Neural crest cell (in vitro differentiated cells): ENCODE results near the gene DDX43. TPM values are rescaled to one million over a fixed set of nuclear protein-coding genes. Genes with fewer than 3 reads are reported as not detected.

Experiments
- DNase-seq: peaks from one replicate; pipeline ENCODE4 v3.0.0; 2021; ENCODE audit warnings: low read depth, mixed read lengths, low spot score
- H3K27ac Mint-ChIP-seq: one replicate; pipeline ENCODE4 v1.8.0; 2021; ENCODE audit warnings: mild to moderate bottlenecking, mixed read lengths; ENCODE audit not compliant: unreplicated experiment
- H3K27me3 Mint-ChIP-seq: 2 replicates; pipeline ENCODE4 v1.8.0; 2021; ENCODE audit warnings: low read depth, mild to moderate bottlenecking, mixed read lengths
- H3K36me3 Mint-ChIP-seq: 2 replicates; pipeline ENCODE4 v1.8.0; 2021; ENCODE audit warnings: low read depth, mild to moderate bottlenecking, mixed read lengths
- H3K4me1 Mint-ChIP-seq: 2 replicates; pipeline ENCODE4 v1.8.0; 2021; ENCODE audit warnings: mixed read lengths
- H3K4me3 Mint-ChIP-seq: one replicate; pipeline ENCODE4 v1.8.0; 2021; ENCODE audit warnings: mild to moderate bottlenecking, mixed read lengths
- H3K9me3 Mint-ChIP-seq: 2 replicates; pipeline ENCODE4 v1.8.0; 2021; ENCODE audit warnings: mixed read lengths
- long read RNA-seq: library from polyadenylated mRNA; unstranded; transcript quantifications from one replicate; pipeline ENCODE4 v2.0.0, GENCODE V29; 2020
- total RNA-seq: library from RNA; stranded (reverse); gene quantifications from 2 replicates; pipeline ENCODE4 v1.2.1, GENCODE V29; 2021
- TF ChIP-seq, protein P1 (sequence below): fragments of 200-600 bp; sonication (generic); conservative IDR thresholded peaks from 2 replicates; pipeline ENCODE4 v1.5.0; 2021; ENCODE audit warnings: antibody characterized with exemption, mild to moderate bottlenecking

DDX43 gene
- not detected in 2 replicates for total RNA-seq
- long read RNA-seq, result 0 reads

DNA sequence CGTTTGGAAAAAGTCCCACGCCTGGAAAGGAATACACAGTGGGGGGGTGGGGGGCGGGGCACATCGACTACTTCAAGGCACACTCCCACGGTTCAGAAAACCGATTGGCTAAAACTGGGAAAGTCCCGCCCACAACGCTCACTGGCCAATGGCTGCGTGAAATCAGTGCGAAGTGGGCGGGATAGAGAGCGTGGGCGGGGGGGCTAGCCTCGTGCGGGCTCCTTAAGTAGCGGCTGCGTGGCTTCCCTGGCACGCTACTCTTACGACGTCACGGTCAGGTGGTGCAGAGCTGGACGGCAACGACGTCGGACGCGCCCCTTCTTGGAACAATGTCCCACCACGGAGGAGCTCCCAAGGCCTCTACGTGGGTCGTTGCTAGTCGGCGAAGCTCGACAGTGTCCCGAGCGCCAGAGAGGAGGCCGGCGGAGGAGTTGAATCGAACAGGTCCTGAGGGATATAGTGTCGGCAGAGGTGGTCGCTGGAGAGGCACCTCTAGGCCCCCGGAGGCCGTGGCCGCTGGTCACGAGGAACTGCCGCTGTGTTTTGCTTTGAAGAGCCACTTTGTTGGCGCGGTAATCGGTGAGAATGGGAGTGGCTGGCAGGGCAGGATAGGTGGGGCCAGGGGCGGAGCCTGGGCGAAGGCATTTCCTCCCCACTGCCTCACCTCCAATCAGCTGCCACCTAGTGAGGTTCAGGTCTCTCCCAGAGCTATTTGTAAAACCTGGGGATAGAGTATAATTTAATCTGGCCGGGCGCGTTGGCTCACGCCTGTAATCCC lies at the start of gene DDX43:
Gene DDX43, plus strand, starts transcription at position 252 of the 778 bp plus-strand sequence. Its CDS starts 78 bp downstream, at position 330.
- Mint-ChIP-seq H3K27ac (no peak within 1 kb of the TSS), H3K4me3 (no peak within 1 kb of the TSS), H3K4me1 (no peaks in the 10 kb centered on the region), H3K9me3 (no peaks in the 10 kb centered on the region), H3K36me3 (no peaks in the 10 kb centered on the region), H3K27me3 (peaks cover 9% of the 10 kb centered on the region)
- TF ChIP-seq, protein P1, sequence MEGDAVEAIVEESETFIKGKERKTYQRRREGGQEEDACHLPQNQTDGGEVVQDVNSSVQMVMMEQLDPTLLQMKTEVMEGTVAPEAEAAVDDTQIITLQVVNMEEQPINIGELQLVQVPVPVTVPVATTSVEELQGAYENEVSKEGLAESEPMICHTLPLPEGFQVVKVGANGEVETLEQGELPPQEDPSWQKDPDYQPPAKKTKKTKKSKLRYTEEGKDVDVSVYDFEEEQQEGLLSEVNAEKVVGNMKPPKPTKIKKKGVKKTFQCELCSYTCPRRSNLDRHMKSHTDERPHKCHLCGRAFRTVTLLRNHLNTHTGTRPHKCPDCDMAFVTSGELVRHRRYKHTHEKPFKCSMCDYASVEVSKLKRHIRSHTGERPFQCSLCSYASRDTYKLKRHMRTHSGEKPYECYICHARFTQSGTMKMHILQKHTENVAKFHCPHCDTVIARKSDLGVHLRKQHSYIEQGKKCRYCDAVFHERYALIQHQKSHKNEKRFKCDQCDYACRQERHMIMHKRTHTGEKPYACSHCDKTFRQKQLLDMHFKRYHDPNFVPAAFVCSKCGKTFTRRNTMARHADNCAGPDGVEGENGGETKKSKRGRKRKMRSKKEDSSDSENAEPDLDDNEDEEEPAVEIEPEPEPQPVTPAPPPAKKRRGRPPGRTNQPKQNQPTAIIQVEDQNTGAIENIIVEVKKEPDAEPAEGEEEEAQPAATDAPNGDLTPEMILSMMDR, result no peak
- no peak for DNase-seq

DNA sequence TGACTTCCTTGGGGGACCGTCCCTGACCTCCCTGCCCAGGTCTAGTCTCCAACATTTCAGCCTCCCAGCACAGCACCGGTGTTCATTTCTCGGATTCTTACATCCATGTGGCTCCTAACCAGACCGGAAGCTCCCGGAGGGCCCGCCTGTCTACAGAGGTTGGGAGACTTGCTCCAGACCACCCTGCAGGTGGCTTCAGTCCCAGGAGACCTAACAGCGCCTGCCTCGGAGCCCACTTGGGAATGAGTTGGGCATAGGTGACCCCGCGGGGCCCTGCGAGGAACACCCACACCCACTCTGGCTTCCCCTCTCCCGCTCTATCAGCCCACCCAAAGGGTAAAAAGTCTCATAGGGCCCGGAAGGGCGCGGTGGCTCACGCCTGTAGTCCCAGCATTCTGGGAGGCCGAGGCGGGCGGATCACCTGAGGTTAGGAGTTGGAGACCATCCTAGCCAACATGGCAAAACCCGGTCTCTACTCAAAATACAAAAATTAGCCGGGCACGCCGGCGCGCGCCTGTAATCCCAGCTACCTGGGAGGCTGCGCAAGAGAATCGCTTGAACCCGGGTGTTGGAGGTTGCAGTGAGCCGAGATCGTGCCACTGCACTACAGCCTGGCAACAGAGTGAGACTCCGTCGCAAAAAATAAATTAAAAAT lies 46.0 kb upstream of the DDX43 start:
- Mint-ChIP-seq H3K27ac (no peak overlapping the region), H3K4me1 (peaks cover 5% of the 10 kb centered on the region), H3K27me3 (peaks cover 44% of the 10 kb centered on the region), H3K4me3 (no peak overlapping the region), H3K36me3 (no peaks in the 10 kb centered on the region), H3K9me3 (no peaks in the 10 kb centered on the region)
- TF ChIP-seq, protein P1, result no peak
- DNase-seq, result no peak

DNA sequence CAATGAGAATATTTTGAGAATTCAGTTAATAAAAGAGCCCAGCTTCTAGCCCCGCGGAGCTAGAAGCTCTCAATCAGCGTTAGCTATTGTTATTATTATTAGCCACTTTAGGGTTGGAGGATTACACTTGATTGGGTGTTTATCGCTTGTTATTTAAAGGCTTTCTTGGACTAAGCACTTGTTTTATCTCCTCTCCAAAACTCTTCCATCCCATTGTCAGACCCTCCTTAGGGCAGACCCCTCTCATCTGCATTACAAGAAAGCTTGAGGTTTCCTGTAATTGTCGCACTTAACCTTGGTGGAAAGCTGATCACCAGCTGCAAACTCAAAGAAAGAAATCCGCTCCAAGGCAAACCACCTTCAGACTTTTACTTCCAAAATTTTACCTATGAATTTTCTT lies 45.3 kb upstream of the DDX43 start:
- H3K4me3 Mint-ChIP-seq, result peak overlapping the region; percentile 49
- H3K4me1 Mint-ChIP-seq, result peaks cover 5% of the 10 kb centered on the region
- H3K27me3 Mint-ChIP-seq, result peaks cover 42% of the 10 kb centered on the region
- no peak overlapping the region for H3K27ac Mint-ChIP-seq
- TF ChIP-seq, protein P1, result no peak
- DNase-seq, result no peak
- H3K9me3 Mint-ChIP-seq, result no peaks in the 10 kb centered on the region
- no peaks in the 10 kb centered on the region for H3K36me3 Mint-ChIP-seq

DNA sequence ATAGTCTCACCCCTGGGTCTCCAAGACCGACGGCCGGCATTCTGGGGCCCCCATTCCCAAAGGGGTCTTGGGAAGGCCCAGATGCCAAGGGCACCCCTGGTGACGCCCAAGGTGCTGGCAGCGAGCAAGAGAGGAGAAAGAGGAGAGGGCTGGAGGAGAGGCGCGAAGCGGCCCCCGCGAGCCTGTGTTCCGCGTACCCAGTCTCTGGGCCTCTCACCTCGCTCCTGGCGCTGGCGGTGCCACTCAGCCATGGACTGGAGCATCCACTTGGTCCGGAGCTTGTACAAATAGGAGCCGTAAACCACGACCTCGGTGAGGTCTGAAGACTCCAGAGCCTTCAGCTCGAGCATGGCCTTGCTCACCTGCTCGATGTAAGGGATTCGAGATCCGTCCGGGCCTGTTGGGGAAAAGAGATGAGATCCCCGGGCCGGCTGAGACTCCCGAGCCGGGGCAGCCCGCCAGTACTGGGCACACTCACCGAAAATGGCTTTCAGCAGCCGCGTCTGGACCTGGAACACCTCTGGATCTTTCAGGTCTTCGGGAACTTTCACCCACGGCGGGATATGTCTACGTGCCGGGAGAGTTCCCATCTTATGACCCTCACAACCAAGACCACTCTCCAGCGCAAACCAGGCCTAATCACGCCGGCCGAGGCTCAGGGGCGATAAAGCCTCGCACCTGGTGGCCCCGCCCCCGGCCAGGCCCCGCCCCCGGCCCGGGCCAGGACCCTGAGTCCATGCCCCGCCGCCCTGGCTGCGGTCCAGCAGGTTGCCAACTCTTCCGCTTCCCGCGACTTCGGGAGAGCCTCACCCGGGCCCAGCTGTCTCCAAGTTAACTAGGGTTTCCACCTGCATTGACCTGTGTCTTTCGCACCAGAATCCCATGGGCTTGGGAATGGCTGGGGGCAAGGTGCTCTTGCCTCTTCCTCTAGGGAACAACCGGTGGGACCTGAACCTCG lies 40.7 kb upstream of the DDX43 start, which contains the start of gene DPPA5:
Gene DPPA5, minus strand, starts transcription at position 641 of the 958 bp plus-strand sequence. Its CDS starts 51 bp downstream, at position 590.
- Mint-ChIP-seq H3K9me3 (no peaks in the 10 kb centered on the region), H3K36me3 (no peaks in the 10 kb centered on the region), H3K27me3 (peaks cover 23% of the 10 kb centered on the region), H3K4me1 (peaks cover 5% of the 10 kb centered on the region), H3K4me3 (no peak within 1 kb of the TSS), H3K27ac (no peak within 1 kb of the TSS)
- TF ChIP-seq, protein P1, result no peak
- no peak for DNase-seq

DNA sequence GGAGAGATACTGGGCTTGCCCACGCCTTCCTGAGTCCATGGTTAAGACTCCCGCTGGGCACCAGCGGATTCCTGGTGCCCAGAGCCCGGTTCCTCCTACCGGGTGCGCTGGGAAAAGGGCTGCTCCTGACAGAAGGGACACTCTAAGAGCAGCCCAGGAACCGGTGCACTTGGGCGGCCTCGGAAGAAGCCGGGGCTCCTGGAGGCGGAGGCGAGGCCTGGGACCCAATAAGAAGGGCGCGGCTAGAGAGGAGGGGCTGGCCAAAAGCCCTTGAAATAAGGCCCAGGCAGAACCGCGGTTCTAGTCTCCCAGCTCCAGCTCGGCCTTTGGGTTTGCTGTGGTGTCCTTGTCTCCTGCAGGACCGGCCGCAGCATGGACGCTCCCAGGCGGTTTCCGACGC lies 32.3 kb upstream of the DDX43 start, which contains the start of gene KHDC3L:
Gene KHDC3L, plus strand, starts transcription at position 301 of the 400 bp plus-strand sequence. Its CDS starts 72 bp downstream, at position 373.
- DNase-seq, result no peak
- no peaks in the 10 kb centered on the region for H3K4me1 Mint-ChIP-seq

More for the DNA sequence above, 32.3 kb upstream of the DDX43 start, which contains the start of gene KHDC3L:
- H3K27me3 Mint-ChIP-seq, result no peaks in the 10 kb centered on the region
- peak within 1 kb of the TSS; percentile 3 for H3K27ac Mint-ChIP-seq
- H3K9me3 Mint-ChIP-seq, result no peaks in the 10 kb centered on the region
- TF ChIP-seq, protein P1, result no peak
- H3K36me3 Mint-ChIP-seq, result no peaks in the 10 kb centered on the region
- no peak within 1 kb of the TSS for H3K4me3 Mint-ChIP-seq
